Esophagus squamous epithelium (tissue), 5 donors: Measurements from ENCODE around the gene ANKRD63. TPM values are rescaled to one million over a fixed set of nuclear protein-coding genes. Genes with fewer than 3 reads are reported as not detected.

ENCODE experiments used
- DNase-seq: peaks from one replicate; lab custom pipeline; 2025; lab: John Stamatoyannopoulos, UW
- H3K27ac ChIP-seq, 4 donors: fragments of 200-600 bp; sonication (generic); one replicate each; pipeline ENCODE4 v1.5.1; 2016 to 2019; ENCODE audit warnings: mild to moderate bottlenecking in 1 of 4
- H3K27me3 ChIP-seq, 4 donors: fragments of 200-600 bp; sonication (generic); 1 replicate in 3 of 4; 2 replicates in 1 of 4; pipeline versions ENCODE4 v1.5.1 to v1.6.0; 2017 to 2021; ENCODE audit warnings: antibody characterized with exemption in 1 of 4
- H3K36me3 ChIP-seq, 3 donors: fragments of 200-600 bp; sonication (generic); one replicate each; pipeline ENCODE4 v1.5.1; 2016 to 2019
- H3K4me1 ChIP-seq, 3 donors: fragments of 200-600 bp; sonication (generic); one replicate each; pipeline ENCODE4 v1.5.1; 2017 to 2019
- H3K4me3 ChIP-seq, 4 donors: fragments of 200-600 bp; sonication (generic); 1 replicate in 3 of 4; 2 replicates in 1 of 4; pipeline ENCODE4 v1.5.1; 2016 to 2019; ENCODE audit warnings: mild to moderate bottlenecking in 2 of 4, moderate library complexity in 1 of 4
- H3K9me3 ChIP-seq, 3 donors: fragments of 200-600 bp; sonication (generic); one replicate each; pipeline ENCODE4 v1.5.1; 2016 to 2019
- CTCF ChIP-seq, 6 experiments: fragments of 450-650 bp in 4 of 6; fragments of 200-600 bp in 2 of 6; sonication (generic) in 2 of 6; IDR thresholded peaks; one replicate each; pipeline ENCODE4 v1.5.1; 2016 to 2019; ENCODE audit warnings: antibody characterized with exemption in 6 of 6, mild to moderate bottlenecking in 4 of 6, moderate library complexity in 4 of 6
- POLR2A ChIP-seq, 4 donors: fragments of 450-650 bp; IDR thresholded peaks; one replicate each; pipeline ENCODE4 v1.6.1; 2017; ENCODE audit warnings: antibody characterized with exemption in 4 of 4, mild to moderate bottlenecking in 4 of 4, moderate library complexity in 3 of 4
- WGBS, 2 donors: methylation state at CpG; one replicate each; pipeline ENCODE4 v1.1.5; 2018; 5-methylcytosine and 5-hydroxymethylcytosine counted together
- intact Hi-C: fragments of 100-400 bp; cut with DNase I; formaldehyde crosslinking; loops from one replicate; pipeline ENCODE4 v1.15.0; 2022
- total RNA-seq, 4 donors: library from RNA; depleted of rRNA; stranded (reverse); fragments of >200 nt; gene quantifications; one replicate each; pipeline ENCODE4 v1.1.0, GENCODE V29; 2016
- donor health status: DM: yes; HTN: yes; CAD: no.

Gene ANKRD63
- total RNA-seq, 4 donors from 2014 or later: not detected

GRCh38 chr15:40256638-40257235 lies 26.1 kb downstream of the ANKRD63 start:
- intact Hi-C loops: no loop called here
- WGBS, 2 donors: no CpG with 5 or more reads among the region's 17 CpGs

GRCh38 chr15:40255033-40255432 lies 27.8 kb downstream of the ANKRD63 start:
- H3K4me3 ChIP-seq: no peak overlapping the region
- peaks cover 0 to 66% (median 4%) of the 10 kb centered on the region in 3 donors for H3K36me3 ChIP-seq
- peaks cover 0 to 42% (median 0%) of the 10 kb centered on the region in 4 donors for H3K27me3 ChIP-seq
- WGBS, 2 donors: 83 to 84% methylated on average over 4 of the region's 4 CpGs
- TF ChIP-seq CTCF (IDR thresholded peaks at IDR 0.05) (no peak), POLR2A (IDR thresholded peaks at IDR 0.05) (no peak)
- intact Hi-C loops: no loop called here
- H3K9me3 ChIP-seq: no peaks in the 10 kb centered on the region
- peaks cover 18 to 62% (median 22%) of the 10 kb centered on the region in 3 donors for H3K4me1 ChIP-seq
- no peak for DNase-seq
- no peak overlapping the region for H3K27ac ChIP-seq

More at GRCh38 chr15:40256638-40257235, 26.1 kb downstream of the ANKRD63 start:
- Histone ChIP-seq H3K9me3 (no peaks in the 10 kb centered on the region), H3K27me3 (peaks cover 0 to 41% (median 0%) of the 10 kb centered on the region in 4 donors), H3K4me1 (peaks cover 16 to 45% (median 21%) of the 10 kb centered on the region in 3 donors), H3K4me3 (no peak overlapping the region), H3K27ac (no peak overlapping the region), H3K36me3 (peaks cover 0 to 78% (median 4%) of the 10 kb centered on the region in 3 donors)
- TF ChIP-seq CTCF (IDR thresholded peaks at IDR 0.05): no peak
- no peak for TF ChIP-seq POLR2A (IDR thresholded peaks at IDR 0.05)
- no peak for DNase-seq

- peaks cover 23 to 68% (median 27%) of the 10 kb centered on the region in 3 donors for H3K4me1 ChIP-seq
- no peak overlapping the region for H3K4me3 ChIP-seq
- DNase-seq: no peak
- 85 to 86% methylated on average over 3 of the region's 3 CpGs for WGBS, 2 donors
- H3K9me3 ChIP-seq: no peaks in the 10 kb centered on the region
- H3K27ac ChIP-seq: no peak overlapping the region
- peaks cover 0 to 60% (median 4%) of the 10 kb centered on the region in 3 donors for H3K36me3 ChIP-seq
- intact Hi-C loops: no loop called here
- TF ChIP-seq CTCF (IDR thresholded peaks at IDR 0.05) (no peak), POLR2A (IDR thresholded peaks at IDR 0.05) (no peak)
- peaks cover 0 to 42% (median 0%) of the 10 kb centered on the region in 4 donors for H3K27me3 ChIP-seq
Measured at GRCh38 chr15:40254452-40254851, 28.4 kb downstream of the ANKRD63 start.

GRCh38 chr15:40253167-40253790 lies 29.6 kb downstream of the ANKRD63 start:
- no peak for TF ChIP-seq POLR2A (IDR thresholded peaks at IDR 0.05)
- no peak for TF ChIP-seq CTCF (IDR thresholded peaks at IDR 0.05)
- Histone ChIP-seq H3K9me3 (no peaks in the 10 kb centered on the region), H3K27me3 (peaks cover 0 to 38% (median 0%) of the 10 kb centered on the region in 4 donors), H3K4me3 (peak overlapping the region; percentile 53 to 76 (median 58)), H3K36me3 (peaks cover 0 to 51% (median 4%) of the 10 kb centered on the region in 3 donors), H3K4me1 (peaks cover 26 to 80% (median 36%) of the 10 kb centered on the region in 3 donors), H3K27ac (peak overlapping the region; percentile 27 to 88 (median 81))
- 50% methylated on average over 2 of the region's 28 CpGs; no CpG with 5 or more reads in 1 of the 2 donors for WGBS, 2 donors
- DNase-seq: no peak
- intact Hi-C loops: no loop called here
